ENCODE results near the gene SMG9.

GRCh38 chr19:43778651-43779050, 23.9 kb upstream of the SMG9 start:
- TF ChIP-seq FOXM1 (IDR thresholded peaks at IDR 0.05; ENCODE audit: borderline replicate concordance) = no peak
- no peak for TF ChIP-seq BHLHE40 (IDR thresholded peaks at IDR 0.05; ENCODE audit: borderline replicate concordance)
- TF ChIP-seq CTBP1 (IDR thresholded peaks at IDR 0.05; ENCODE audit: borderline replicate concordance) = no peak
- no peak for TF ChIP-seq SP1 (IDR thresholded peaks at IDR 0.05)
- TF ChIP-seq ELF4 (IDR thresholded peaks at IDR 0.05) = no peak
- no peak for TF ChIP-seq L3MBTL2 (conservative IDR thresholded peaks at IDR 0.05)
- no peak for TF ChIP-seq FOXK2 (IDR thresholded peaks at IDR 0.05)
- no peak for TF ChIP-seq SUZ12 (IDR thresholded peaks at IDR 0.05)
- no peak for TF ChIP-seq ARNT (IDR thresholded peaks at IDR 0.05)
- TF ChIP-seq LEF1 (IDR thresholded peaks at IDR 0.05; ENCODE audit: borderline replicate concordance) = no peak
- TF ChIP-seq ZNF384 (IDR thresholded peaks at IDR 0.05) = no peak
- no peak for TF ChIP-seq FOXA1 (IDR thresholded peaks at IDR 0.05)
- no peak for TF ChIP-seq HDGF (IDR thresholded peaks at IDR 0.05; ENCODE audit: borderline replicate concordance)
- no peak for TF ChIP-seq TARDBP (IDR thresholded peaks at IDR 0.05)

Measured in HEK293T (cell line).